Left lobe of liver (tissue), 2 donors: ENCODE results near the gene KLHL42. TPM values are rescaled to one million over a fixed set of nuclear protein-coding genes. Genes with fewer than 3 reads are reported as not detected.
"Not testable (repeated sequence)": the region's sequence is repeated elsewhere in the genome, so short reads cannot be mapped to it uniquely, and the experiment has no call there.

ENCODE experiments used
- ATAC-seq: fragments of 200-7000 bp; cut with Tn5 transposase; one replicate; pipeline ENCODE4 v1.9.1; 2020; ENCODE audit warnings: mild to moderate bottlenecking, moderate library complexity
- DNase-seq: peaks from one replicate; pipeline ENCODE4 v3.0.0-alpha.2; 2020; ENCODE audit warnings: low spot score
- total RNA-seq: library from RNA; stranded (reverse); gene quantifications from one replicate; pipeline ENCODE4 v1.2.1, GENCODE V29; 2021
- donor health status: DM: no; HTN: no; CAD: no; lungs with moderate emphysema.
- donor health status: DM: no; HTN: yes; CAD: no.

Gene KLHL42
- total RNA-seq, 1 donor from 2014 or later = 12.2 TPM

GRCh38 chr12:27847293-27847692, 67.3 kb downstream of the KLHL42 start:
- DNase-seq, ATAC-seq: not testable (repeated sequence)

DNA sequence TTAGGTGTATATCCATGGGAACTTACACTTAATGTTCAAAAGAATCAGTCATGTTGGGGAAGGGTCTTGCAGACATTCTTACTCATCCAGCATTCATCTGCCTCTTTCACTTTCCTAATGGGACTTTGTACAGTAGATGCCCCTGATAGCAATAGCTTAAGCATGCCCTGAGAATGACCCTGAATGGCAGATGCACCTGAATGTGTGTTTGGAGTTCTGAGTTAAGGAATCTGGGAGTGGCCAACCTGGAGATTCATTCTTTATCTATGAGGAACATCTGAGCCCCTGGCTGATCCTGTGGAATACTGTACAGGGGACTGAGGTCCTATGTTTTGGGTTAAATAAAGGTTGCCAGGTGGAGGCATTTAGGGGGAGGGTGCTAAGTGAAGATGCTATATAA, 71.3 kb downstream of the KLHL42 start:
- DNase-seq (no peak), ATAC-seq (no peak)

DNA sequence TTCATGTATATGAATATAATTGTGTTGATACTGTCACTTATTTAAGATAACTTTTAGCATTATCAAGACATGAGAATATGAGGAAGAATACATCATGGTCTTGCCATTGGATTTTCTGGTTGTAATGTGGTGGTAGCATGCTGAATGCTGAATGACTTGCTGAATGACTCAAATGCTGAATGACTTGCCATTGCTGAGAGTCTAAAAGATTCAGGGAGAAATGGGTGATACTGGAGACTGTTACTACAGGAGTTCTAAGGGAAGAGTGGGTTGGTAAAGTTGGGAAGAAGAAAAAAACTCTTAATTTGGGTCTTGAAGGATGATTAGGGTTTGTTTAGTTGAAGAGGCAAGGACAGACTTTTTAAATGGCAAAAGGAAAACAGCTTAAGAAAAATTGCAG, 72.1 kb downstream of the KLHL42 start:
- ATAC-seq = no peak
- no peak for DNase-seq

Other genes with a start within 250 kb of the KLHL42 start
- gene REP15, start 83.8 kb upstream of the KLHL42 start, total RNA-seq = 1.0 TPM
- 32.1 TPM for gene MRPS35, start 69.4 kb upstream of the KLHL42 start, total RNA-seq
- gene MANSC4, start within 50 bp of the KLHL42 start, total RNA-seq = not detected
- 0.10 TPM for gene PTHLH, start 192.5 kb downstream of the KLHL42 start, total RNA-seq